Measurements from ENCODE around the gene POM121L2. TPM values are rescaled to one million over a fixed set of nuclear protein-coding genes. Genes with fewer than 3 reads are reported as not detected.
A peak's percentile ranks its signal among the peaks of the same experiment; 100 is the strongest.

Gene POM121L2
- polyA plus RNA-seq, 6 donors from 2014 or later = not detected

DNA sequence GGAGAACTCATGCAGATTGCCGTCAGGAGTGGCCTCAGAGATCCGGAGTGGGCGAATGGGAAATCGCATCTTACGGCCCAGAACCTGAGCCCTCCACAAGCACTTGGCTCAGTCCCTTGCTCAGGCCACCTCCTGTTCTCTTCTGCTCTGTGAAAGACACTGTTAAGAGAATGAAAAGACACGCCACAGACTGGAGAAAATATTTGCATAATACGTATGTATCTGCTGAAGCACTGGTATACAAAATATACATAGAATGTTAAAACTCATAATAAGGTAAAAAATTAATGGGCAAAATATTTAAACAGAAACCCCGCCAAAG, 838 bp upstream of the POM121L2 start:
- ATAC-seq (ENCODE audit: low read depth in 2 of 2) = peak; percentile 36 to 38
- H3K9me3 Mint-ChIP-seq = peaks cover 0 to 4% (median 0%) of the 10 kb centered on the region in 7 donors
- H3K36me3 Mint-ChIP-seq = peaks cover 0 to 10% of the 10 kb centered on the region in 2 donors
- H3K4me1 Mint-ChIP-seq = peaks cover 4 to 15% (median 14%) of the 10 kb centered on the region in 3 donors
- no peak for DNase-seq
- peak overlapping the region; percentile 72 to 91 (median 86) for H3K4me3 Mint-ChIP-seq
- peaks cover 58 to 87% (median 77%) of the 10 kb centered on the region in 3 donors for H3K27me3 Mint-ChIP-seq
- peak overlapping the region in 2 of 6 donors; percentile 17 to 77 for H3K27ac Mint-ChIP-seq

DNA sequence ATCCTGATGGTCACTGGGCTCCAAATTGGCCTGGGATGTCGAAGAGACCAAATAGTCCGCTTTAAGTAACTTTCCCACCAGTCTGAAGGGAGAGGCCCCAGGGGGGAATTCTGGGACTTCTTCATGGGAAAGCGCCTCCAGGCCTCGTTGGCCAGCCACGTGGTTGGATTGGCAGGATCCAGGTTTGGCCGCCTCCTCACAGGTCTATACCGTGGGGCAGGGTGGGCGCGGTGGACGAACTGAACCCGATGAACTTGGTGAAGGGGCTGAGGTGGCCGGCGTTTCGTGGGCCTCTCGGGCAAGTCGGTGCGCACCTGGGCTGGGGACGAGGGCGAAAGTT, 297 bp downstream of the POM121L2 start:
- Mint-ChIP-seq H3K27me3 (peaks cover 60 to 86% (median 80%) of the 10 kb centered on the region in 3 donors), H3K4me3 (peak overlapping the region; percentile 72 to 91 (median 86)), H3K4me1 (peaks cover 4 to 15% (median 14%) of the 10 kb centered on the region in 3 donors), H3K9me3 (peaks cover 0 to 4% (median 0%) of the 10 kb centered on the region in 7 donors), H3K27ac (peak overlapping the region in 4 of 6 donors; percentile 44 to 85 (median 60)), H3K36me3 (peaks cover 0 to 10% of the 10 kb centered on the region in 2 donors)
- no peak for ATAC-seq (ENCODE audit: low read depth in 2 of 2)
- DNase-seq = no peak

GRCh38 chr6:27303613-27304272, 8.3 kb downstream of the POM121L2 start:
- H3K4me3 Mint-ChIP-seq = peak overlapping the region in 2 of 8 donors; percentile 38 to 46
- DNase-seq (no peak), ATAC-seq (ENCODE audit: low read depth in 2 of 2) (no peak)
- H3K4me1 Mint-ChIP-seq = no peaks in the 10 kb centered on the region
- peaks cover 9 to 19% of the 10 kb centered on the region in 2 donors for H3K36me3 Mint-ChIP-seq
- H3K27me3 Mint-ChIP-seq = peaks cover 76 to 89% (median 86%) of the 10 kb centered on the region in 3 donors
- H3K9me3 Mint-ChIP-seq = peaks cover 3 to 48% (median 21%) of the 10 kb centered on the region in 7 donors
- peak overlapping the region in 1 of 6 donors; percentile 45 for H3K27ac Mint-ChIP-seq

GRCh38 chr6:27297857-27298730, 14.0 kb downstream of the POM121L2 start:
- Mint-ChIP-seq H3K36me3 (peaks cover 33 to 36% of the 10 kb centered on the region in 2 donors), H3K9me3 (peaks cover 13 to 81% (median 47%) of the 10 kb centered on the region in 7 donors), H3K27ac (peak overlapping the region in 3 of 6 donors; percentile 18 to 96 (median 92)), H3K4me1 (peaks cover 0 to 7% (median 2%) of the 10 kb centered on the region in 3 donors), H3K4me3 (peak overlapping the region in 2 of 8 donors; percentile 34 to 59), H3K27me3 (peaks cover 77 to 90% (median 85%) of the 10 kb centered on the region in 3 donors)
- no peak for ATAC-seq (ENCODE audit: low read depth in 2 of 2)
- no peak for DNase-seq

GRCh38 chr6:27297484-27297856, 14.6 kb downstream of the POM121L2 start:
- DNase-seq = no peak
- ATAC-seq (ENCODE audit: low read depth in 2 of 2) = no peak
- H3K36me3 Mint-ChIP-seq = peaks cover 31 to 33% of the 10 kb centered on the region in 2 donors
- peaks cover 72 to 83% (median 79%) of the 10 kb centered on the region in 3 donors for H3K27me3 Mint-ChIP-seq
- H3K9me3 Mint-ChIP-seq = peaks cover 13 to 76% (median 42%) of the 10 kb centered on the region in 7 donors
- H3K4me1 Mint-ChIP-seq = peaks cover 0 to 7% (median 2%) of the 10 kb centered on the region in 3 donors
- peak overlapping the region in 2 of 6 donors; percentile 92 to 96 for H3K27ac Mint-ChIP-seq
- peak overlapping the region in 2 of 8 donors; percentile 34 to 59 for H3K4me3 Mint-ChIP-seq

DNA sequence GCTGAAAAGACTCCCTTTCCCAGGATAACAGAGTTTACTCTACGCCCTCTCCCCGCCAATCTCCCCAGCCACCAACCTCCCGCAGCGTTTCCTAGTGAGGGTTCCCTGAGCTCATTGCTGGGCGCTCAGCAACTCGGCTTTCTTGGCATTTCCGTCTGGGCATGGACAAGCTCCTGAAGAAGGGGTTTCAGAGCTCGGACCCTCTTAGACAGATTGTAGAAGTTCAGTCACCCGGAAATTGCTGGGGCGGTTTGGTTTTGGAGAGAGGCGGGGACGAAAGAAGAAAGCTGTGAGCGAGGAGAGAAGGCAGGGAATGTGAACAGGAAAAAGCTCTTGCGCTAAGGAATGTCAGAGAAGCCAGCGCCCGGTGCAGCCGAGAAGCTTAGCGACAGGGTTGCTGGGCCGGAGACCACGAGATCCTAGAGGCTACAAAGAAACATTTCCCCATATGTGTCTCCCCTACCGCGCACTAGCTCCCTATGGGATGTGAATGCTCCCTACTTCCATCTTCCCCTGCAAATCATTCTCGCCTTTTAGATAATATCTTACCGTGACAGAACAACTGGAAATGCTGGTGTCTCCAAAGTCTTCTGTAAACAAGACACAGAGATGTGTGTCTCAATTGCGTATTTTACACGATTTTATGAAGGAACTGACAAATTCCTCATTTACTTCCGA, 15.8 kb downstream of the POM121L2 start:
- Mint-ChIP-seq H3K36me3 (peaks cover 29 to 32% of the 10 kb centered on the region in 2 donors), H3K27ac (peak overlapping the region in 5 of 6 donors; percentile 24 to 97 (median 86)), H3K4me1 (peaks cover 0 to 7% (median 2%) of the 10 kb centered on the region in 3 donors), H3K4me3 (peak overlapping the region in 3 of 8 donors; percentile 20 to 68 (median 27)), H3K9me3 (peaks cover 18 to 77% (median 50%) of the 10 kb centered on the region in 7 donors), H3K27me3 (peaks cover 76 to 86% (median 81%) of the 10 kb centered on the region in 3 donors)
- no peak for ATAC-seq (ENCODE audit: low read depth in 2 of 2)
- no peak for DNase-seq

DNA sequence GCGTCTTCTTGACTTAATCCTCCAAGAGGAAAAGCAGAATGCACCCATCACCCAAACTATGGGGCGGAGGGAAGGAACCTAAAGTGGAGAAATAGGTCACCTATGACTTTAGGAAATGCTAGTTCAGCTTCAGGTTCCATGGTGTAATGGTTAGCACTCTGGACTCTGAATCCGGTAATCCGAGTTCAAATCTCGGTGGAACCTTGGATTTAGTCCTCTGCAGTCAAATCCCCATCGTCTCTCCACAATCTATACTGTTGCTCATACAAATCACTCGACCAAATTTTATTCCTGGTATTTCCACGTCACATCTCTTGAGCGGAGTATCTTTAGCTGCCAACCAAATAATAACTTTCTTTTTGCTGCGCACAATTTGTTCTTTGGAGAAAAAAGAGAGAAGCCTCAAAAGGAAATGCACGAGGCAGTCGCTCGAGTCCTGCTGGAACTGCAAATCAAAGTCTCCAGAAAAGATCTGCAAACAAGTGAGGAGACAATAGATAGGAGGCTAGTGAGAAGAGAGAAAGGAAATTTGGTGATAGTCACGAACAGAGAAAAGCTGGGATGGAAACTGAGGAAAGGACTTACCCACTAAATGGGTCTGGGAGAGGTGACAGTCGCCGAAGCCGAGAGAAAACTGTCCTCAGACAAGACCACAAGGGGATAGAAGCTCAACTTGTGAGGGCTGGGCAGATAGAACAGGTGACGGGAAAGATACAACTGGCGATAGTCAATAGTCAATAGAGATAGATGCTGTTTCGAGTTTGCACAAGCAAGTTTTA, 16.6 kb downstream of the POM121L2 start:
- H3K9me3 Mint-ChIP-seq = peaks cover 15 to 81% (median 52%) of the 10 kb centered on the region in 7 donors
- H3K27ac Mint-ChIP-seq = peak overlapping the region in 5 of 6 donors; percentile 24 to 97 (median 86)
- peaks cover 77 to 86% (median 82%) of the 10 kb centered on the region in 3 donors for H3K27me3 Mint-ChIP-seq
- ATAC-seq (ENCODE audit: low read depth in 2 of 2) = no peak
- peaks cover 0 to 7% (median 2%) of the 10 kb centered on the region in 3 donors for H3K4me1 Mint-ChIP-seq
- no peak for DNase-seq
- H3K36me3 Mint-ChIP-seq = peaks cover 26 to 34% of the 10 kb centered on the region in 2 donors
- H3K4me3 Mint-ChIP-seq = peak overlapping the region in 6 of 8 donors; percentile 7 to 74 (median 43)

GRCh38 chr6:27294409-27294808, 17.7 kb downstream of the POM121L2 start:
- peaks cover 34 to 40% of the 10 kb centered on the region in 2 donors for H3K36me3 Mint-ChIP-seq
- ATAC-seq (ENCODE audit: low read depth in 2 of 2) (no peak), DNase-seq (no peak)
- H3K4me3 Mint-ChIP-seq = peak overlapping the region in 1 of 8 donors; percentile 68
- H3K27me3 Mint-ChIP-seq = peaks cover 80 to 89% (median 85%) of the 10 kb centered on the region in 3 donors
- H3K4me1 Mint-ChIP-seq = peaks cover 0 to 7% (median 2%) of the 10 kb centered on the region in 3 donors
- H3K27ac Mint-ChIP-seq = peak overlapping the region in 3 of 6 donors; percentile 58 to 97 (median 59)
- peaks cover 19 to 87% (median 59%) of the 10 kb centered on the region in 7 donors for H3K9me3 Mint-ChIP-seq

DNA sequence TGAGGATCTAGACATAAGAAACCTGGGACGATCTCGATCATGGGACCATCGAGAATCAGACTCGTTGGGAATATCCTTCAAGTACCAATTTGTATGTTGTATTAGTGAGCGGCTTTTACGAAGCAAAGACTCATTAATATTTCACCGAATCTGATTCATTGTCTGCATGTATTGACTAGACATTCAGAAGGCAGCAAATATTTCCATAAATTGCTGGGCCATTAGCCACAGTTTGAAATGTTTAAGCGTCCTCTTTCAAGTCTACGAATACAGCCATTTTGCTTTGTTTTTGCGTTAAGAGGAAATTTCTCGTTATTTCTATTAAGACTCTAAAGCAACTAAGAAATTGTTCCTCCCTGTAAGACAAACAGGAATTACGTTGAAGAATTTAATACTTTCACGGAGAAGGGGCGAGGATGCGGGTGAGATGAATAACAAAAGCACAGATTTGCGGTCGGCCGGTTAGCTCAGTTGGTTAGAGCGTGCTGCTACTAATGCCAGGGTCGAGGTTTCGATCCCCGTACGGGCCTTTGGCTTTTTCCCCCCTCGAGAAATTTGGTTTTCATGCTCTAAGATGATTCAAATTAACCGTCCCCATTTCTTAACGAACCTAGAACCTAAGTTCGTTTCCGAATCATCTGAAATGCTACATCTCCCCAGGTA, 18.5 kb downstream of the POM121L2 start:
- H3K4me1 Mint-ChIP-seq = peaks cover 0 to 7% (median 2%) of the 10 kb centered on the region in 3 donors
- peaks cover 83 to 89% (median 86%) of the 10 kb centered on the region in 3 donors for H3K27me3 Mint-ChIP-seq
- H3K27ac Mint-ChIP-seq = peak overlapping the region in 3 of 6 donors; percentile 49 to 94 (median 59)
- DNase-seq (no peak), ATAC-seq (ENCODE audit: low read depth in 2 of 2) (no peak)
- H3K9me3 Mint-ChIP-seq = peaks cover 23 to 88% (median 65%) of the 10 kb centered on the region in 7 donors
- peak overlapping the region in 3 of 8 donors; percentile 22 to 68 (median 29) for H3K4me3 Mint-ChIP-seq
- H3K36me3 Mint-ChIP-seq = peaks cover 40 to 43% of the 10 kb centered on the region in 2 donors

DNA sequence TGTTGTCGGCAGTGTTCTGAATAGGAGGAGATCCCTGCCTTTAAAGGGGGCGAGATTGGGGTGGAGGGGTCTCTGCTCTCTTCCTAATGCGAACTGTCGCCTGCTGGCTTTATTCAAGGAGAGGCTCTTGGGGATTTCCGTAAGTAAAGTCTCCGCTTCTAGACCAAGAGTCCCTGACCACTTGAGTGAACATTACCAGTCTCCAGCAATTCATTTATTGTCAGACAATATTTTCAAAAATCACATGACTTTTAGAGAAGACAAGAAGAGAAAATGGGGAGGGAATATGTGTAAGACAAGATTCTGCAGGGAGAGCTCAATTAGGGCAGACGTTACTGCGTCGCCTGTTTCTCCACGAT, 21.2 kb downstream of the POM121L2 start:
- H3K4me1 Mint-ChIP-seq = no peaks in the 10 kb centered on the region
- ATAC-seq (ENCODE audit: low read depth in 2 of 2) (no peak), DNase-seq (no peak)
- H3K9me3 Mint-ChIP-seq = peaks cover 24 to 80% (median 66%) of the 10 kb centered on the region in 7 donors
- H3K27ac Mint-ChIP-seq = peak overlapping the region in 4 of 6 donors; percentile 10 to 96 (median 59)
- peak overlapping the region in 3 of 8 donors; percentile 0 to 64 (median 55) for H3K4me3 Mint-ChIP-seq
- peaks cover 27 to 53% of the 10 kb centered on the region in 2 donors for H3K36me3 Mint-ChIP-seq
- H3K27me3 Mint-ChIP-seq = peaks cover 84 to 87% (median 87%) of the 10 kb centered on the region in 3 donors

DNA sequence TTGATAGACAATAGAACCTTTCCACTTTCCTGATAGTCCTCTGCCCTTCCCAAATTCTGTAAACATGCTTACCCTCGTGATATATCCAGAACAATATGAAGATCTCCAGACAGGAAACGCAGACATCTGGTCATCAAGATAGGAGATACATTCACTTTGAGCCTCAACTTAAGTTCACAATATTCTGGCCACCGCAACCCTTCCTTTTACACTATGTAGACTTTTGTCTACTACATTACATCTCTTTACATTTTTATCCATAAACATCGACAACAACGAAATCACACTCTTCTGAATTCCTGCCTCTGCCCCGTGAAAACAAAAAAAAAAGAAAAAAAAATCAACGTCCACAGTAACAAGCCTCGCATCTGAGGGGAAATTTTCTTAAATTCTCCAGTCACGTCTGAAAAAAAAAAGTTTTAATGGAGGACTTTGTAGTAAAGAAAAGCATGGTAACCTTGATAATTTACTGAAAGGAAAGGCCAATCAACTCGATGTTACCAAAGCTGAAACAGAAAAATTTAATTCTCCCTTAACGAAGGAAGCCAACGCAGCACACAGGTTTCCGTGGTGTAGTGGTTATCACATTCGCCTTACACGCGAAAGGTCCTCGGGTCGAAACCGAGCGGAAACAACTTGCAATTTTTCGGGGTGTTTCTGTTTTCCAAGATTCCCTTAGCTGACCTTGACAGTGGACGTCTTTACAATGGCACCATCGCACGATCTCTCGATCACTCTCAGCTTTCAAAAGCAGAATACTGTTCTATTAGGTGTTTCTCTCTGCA, 21.8 kb downstream of the POM121L2 start:
- Mint-ChIP-seq H3K9me3 (peaks cover 22 to 80% (median 61%) of the 10 kb centered on the region in 7 donors), H3K4me1 (no peaks in the 10 kb centered on the region), H3K36me3 (peaks cover 28 to 53% of the 10 kb centered on the region in 2 donors), H3K4me3 (peak overlapping the region in 4 of 8 donors; percentile 0 to 74 (median 60)), H3K27me3 (peaks cover 84 to 87% (median 87%) of the 10 kb centered on the region in 3 donors), H3K27ac (peak overlapping the region in 4 of 6 donors; percentile 10 to 96 (median 59))
- DNase-seq (no peak), ATAC-seq (ENCODE audit: low read depth in 2 of 2) (no peak)

Measured in naive B cell (primary cell).